Central memory CD4-positive, alpha-beta T cell (primary cell): ENCODE measurements around the gene DNAJB1.
"Not testable (repeated sequence)": the region's sequence is repeated elsewhere in the genome, so short reads cannot be mapped to it uniquely, and the experiment has no call there.

ENCODE experiments used
- DNase-seq: peaks from one replicate; pipeline ENCODE4 v3.0.0; 2022

The DNAJB1 gene

GRCh38 chr19:14519860-14520407 is 1.7 kb upstream of the DNAJB1 start:
- DNase-seq, result no peak

GRCh38 chr19:14519245-14519859 is 1.2 kb upstream of the DNAJB1 start:
- DNase-seq, result no peak

- no peak for DNase-seq
These were observed 754 bp downstream of the DNAJB1 start for GRCh38 chr19:14517446-14517839.

- peak; percentile 30 for DNase-seq
These were observed 1.3 kb downstream of the DNAJB1 start for GRCh38 chr19:14516746-14517438.

GRCh38 chr19:14516048-14516534 is 2.1 kb downstream of the DNAJB1 start:
- DNase-seq, result no peak

GRCh38 chr19:14515501-14516047 is 2.6 kb downstream of the DNAJB1 start:
- no peak for DNase-seq

- DNase-seq, result no peak
These were observed 3.9 kb downstream of the DNAJB1 start for GRCh38 chr19:14514215-14514863.

GRCh38 chr19:14512406-14512961 is 5.7 kb downstream of the DNAJB1 start:
- no peak for DNase-seq

GRCh38 chr19:14511229-14511593 is 7.0 kb downstream of the DNAJB1 start:
- no peak for DNase-seq

- DNase-seq, result no peak
These were observed 7.6 kb downstream of the DNAJB1 start for GRCh38 chr19:14510311-14511228.

- DNase-seq, result no peak
These were observed 10.3 kb downstream of the DNAJB1 start for GRCh38 chr19:14507704-14508542.

- DNase-seq, result peak; percentile 63
These were observed 12.5 kb downstream of the DNAJB1 start for GRCh38 chr19:14505488-14506239.

GRCh38 chr19:14504575-14504974 is 13.6 kb downstream of the DNAJB1 start:
- not testable (repeated sequence) for DNase-seq

- no peak for DNase-seq
These were observed 14.9 kb downstream of the DNAJB1 start for GRCh38 chr19:14503285-14503684.

GRCh38 chr19:14502334-14503092 is 15.7 kb downstream of the DNAJB1 start:
- DNase-seq, result no peak

- no peak for DNase-seq
These were observed 20.8 kb downstream of the DNAJB1 start for GRCh38 chr19:14497228-14497921.

- DNase-seq, result no peak
These were observed 21.4 kb downstream of the DNAJB1 start for GRCh38 chr19:14496834-14497227.

- peak; percentile 81 for DNase-seq
These were observed 22.0 kb downstream of the DNAJB1 start, which contains the start of gene GIPC1 for GRCh38 chr19:14496029-14496833. Gene GIPC1 (minus strand): TSS chr19:14496127. CDS start chr19:14482976, 13,151 bp downstream.
